DOHH2 (cell line): ENCODE results near the gene RAD23B.

Experiments used
- EZH2phosphoT487 ChIP-seq: fragments of 200-600 bp; sonication (generic); IDR thresholded peaks from 2 replicates; pipeline ENCODE4 v1.6.1; 2017; ENCODE audit warnings: borderline replicate concordance, mild to moderate bottlenecking, antibody characterized with exemption, low read length, moderate library complexity, mixed read lengths
- TF ChIP-seq, protein P1 (sequence below): fragments of 200-600 bp; sonication (generic); IDR thresholded peaks from one replicate; pipeline ENCODE4 v1.5.1; 2014; ENCODE audit warnings: antibody characterized with exemption, mild to moderate bottlenecking, low read depth, low read length; ENCODE audit not compliant: poor library complexity, severe bottlenecking

DNA sequence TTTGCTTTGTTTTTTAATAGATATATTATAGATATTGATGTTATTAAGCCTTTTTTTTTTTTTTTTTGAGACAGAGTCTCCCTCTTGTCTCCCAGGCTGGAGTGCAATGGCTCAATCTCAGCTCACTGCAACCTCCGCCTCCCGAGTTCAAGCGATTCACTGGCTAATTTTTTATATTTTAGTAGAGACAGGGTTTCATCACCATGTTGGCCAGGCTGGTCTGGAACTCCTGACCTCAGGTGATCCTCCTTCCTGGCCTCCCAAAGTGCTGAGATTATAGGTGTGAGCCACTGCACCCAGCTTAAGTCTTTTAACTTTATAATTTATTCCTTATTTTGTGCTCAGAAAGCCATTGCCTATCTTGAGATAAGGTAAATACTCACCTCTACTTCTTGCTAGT is 24.2 kb upstream of the RAD23B start:
- TF ChIP-seq, protein P1, sequence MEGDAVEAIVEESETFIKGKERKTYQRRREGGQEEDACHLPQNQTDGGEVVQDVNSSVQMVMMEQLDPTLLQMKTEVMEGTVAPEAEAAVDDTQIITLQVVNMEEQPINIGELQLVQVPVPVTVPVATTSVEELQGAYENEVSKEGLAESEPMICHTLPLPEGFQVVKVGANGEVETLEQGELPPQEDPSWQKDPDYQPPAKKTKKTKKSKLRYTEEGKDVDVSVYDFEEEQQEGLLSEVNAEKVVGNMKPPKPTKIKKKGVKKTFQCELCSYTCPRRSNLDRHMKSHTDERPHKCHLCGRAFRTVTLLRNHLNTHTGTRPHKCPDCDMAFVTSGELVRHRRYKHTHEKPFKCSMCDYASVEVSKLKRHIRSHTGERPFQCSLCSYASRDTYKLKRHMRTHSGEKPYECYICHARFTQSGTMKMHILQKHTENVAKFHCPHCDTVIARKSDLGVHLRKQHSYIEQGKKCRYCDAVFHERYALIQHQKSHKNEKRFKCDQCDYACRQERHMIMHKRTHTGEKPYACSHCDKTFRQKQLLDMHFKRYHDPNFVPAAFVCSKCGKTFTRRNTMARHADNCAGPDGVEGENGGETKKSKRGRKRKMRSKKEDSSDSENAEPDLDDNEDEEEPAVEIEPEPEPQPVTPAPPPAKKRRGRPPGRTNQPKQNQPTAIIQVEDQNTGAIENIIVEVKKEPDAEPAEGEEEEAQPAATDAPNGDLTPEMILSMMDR, result no peak
- TF ChIP-seq EZH2phosphoT487, result no peak
